AG04449 (cell line): ENCODE measurements around the gene CRYBA2.

Experiments
- CTCF ChIA-PET: fragments of 350-600 bp; formaldehyde crosslinking; extraction: SDS; loops from one replicate; lab custom pipeline; 2021; ENCODE audit warnings: antibody characterized with exemption; lab: Yijun Ruan, JAX
- POLR2A ChIA-PET: fragments of 400-600, 350-600 bp; formaldehyde crosslinking; extraction: SDS; loops from one replicate; lab custom pipeline; 2020; ENCODE audit warnings: antibody characterized with exemption, inconsistent platforms; lab: Yijun Ruan, JAX
- DNase-seq: peaks from one replicate; pipeline ENCODE4 v3.0.0-alpha.2; 2010; ENCODE audit warnings: low read depth, low spot score
- H3K4me3 ChIP-seq: 2 replicates; pipeline ENCODE4 v1.5.1; 2011; ENCODE audit warnings: low read depth, mild to moderate bottlenecking, control low read depth, low read length
- CTCF ChIP-seq: IDR thresholded peaks from one replicate; pipeline ENCODE4 v1.5.1; 2011; ENCODE audit warnings: mild to moderate bottlenecking, moderate library complexity, low read length, control low read depth, inconsistent platforms; ENCODE audit not compliant: insufficient read depth; ENCODE audit errors: missing control alignments

The CRYBA2 gene

GRCh38 chr2:219021591-219021990 is 28.4 kb upstream of the CRYBA2 start:
- POLR2A ChIA-PET = no interaction called here
- CTCF ChIA-PET = interaction anchor here (0.8 to 4.0 kb wide), 4 partner anchors 8 to 132 kb away, joined by 3 to 41 read pairs (median 8); no protein-coding TSS in a partner anchor
- no peak overlapping the region for H3K4me3 ChIP-seq
- no peak for TF ChIP-seq CTCF
- no peak for DNase-seq

- H3K4me3 ChIP-seq = no peak overlapping the region
- no peak for DNase-seq
- POLR2A ChIA-PET = no interaction called here
- CTCF ChIA-PET = interaction anchor here (1.0 to 4.0 kb wide), 6 partner anchors 9 to 150 kb away, joined by 3 to 41 read pairs (median 7); no protein-coding TSS in a partner anchor
- no peak for TF ChIP-seq CTCF
These were observed 27.6 kb upstream of the CRYBA2 start for GRCh38 chr2:219020604-219021365.

GRCh38 chr2:219019436-219019835 is 26.2 kb upstream of the CRYBA2 start:
- no peak for DNase-seq
- POLR2A ChIA-PET = no interaction called here
- TF ChIP-seq CTCF = no peak
- CTCF ChIA-PET = interaction anchor here (0.9 to 4.0 kb wide), 5 partner anchors 9 to 135 kb away, joined by 3 to 41 read pairs (median 9); no protein-coding TSS in a partner anchor
- no peak overlapping the region for H3K4me3 ChIP-seq

GRCh38 chr2:219018726-219019125 is 25.5 kb upstream of the CRYBA2 start:
- H3K4me3 ChIP-seq = no peak overlapping the region
- no peak for TF ChIP-seq CTCF
- no peak for DNase-seq
- POLR2A ChIA-PET = no interaction called here
- CTCF ChIA-PET = interaction anchor here (1.2 to 4.0 kb wide), 5 partner anchors 10 to 101 kb away, joined by 3 to 41 read pairs (median 7); no protein-coding TSS in a partner anchor

GRCh38 chr2:219018286-219018685 is 25.1 kb upstream of the CRYBA2 start:
- DNase-seq = no peak
- H3K4me3 ChIP-seq = no peak overlapping the region
- CTCF ChIA-PET = interaction anchor here (1.1 to 4.0 kb wide), 6 partner anchors 10 to 101 kb away, joined by 4 to 50 read pairs (median 8); no protein-coding TSS in a partner anchor
- TF ChIP-seq CTCF = no peak
- POLR2A ChIA-PET = no interaction called here

- no peak overlapping the region for H3K4me3 ChIP-seq
- POLR2A ChIA-PET = no interaction called here
- CTCF ChIA-PET = interaction anchor here (1.1 to 3.3 kb wide), 5 partner anchors 11 to 41 kb away, joined by 3 to 50 read pairs (median 5); no protein-coding TSS in a partner anchor
- no peak for TF ChIP-seq CTCF
- no peak for DNase-seq
These were observed 24.1 kb upstream of the CRYBA2 start for GRCh38 chr2:219017201-219017931.
